Fibroblast of mammary gland (primary cell): Measurements from ENCODE around the gene GPX7.

ENCODE experiments used
- DNase-seq: peaks from one replicate; pipeline ENCODE4 v3.0.0-alpha.2; 2010; ENCODE audit warnings: low read depth
- H3K4me3 ChIP-seq: 2 replicates; pipeline ENCODE4 v1.5.1; 2011; ENCODE audit warnings: low read depth, mild to moderate bottlenecking, low read length, moderate library complexity; ENCODE audit not compliant: control insufficient read depth
- CTCF ChIP-seq: conservative IDR thresholded peaks from 2 replicates; pipeline ENCODE4 v1.5.1; 2011; ENCODE audit warnings: low read depth, low read length, inconsistent platforms; ENCODE audit not compliant: control insufficient read depth, insufficient read depth

GPX7 gene

DNA sequence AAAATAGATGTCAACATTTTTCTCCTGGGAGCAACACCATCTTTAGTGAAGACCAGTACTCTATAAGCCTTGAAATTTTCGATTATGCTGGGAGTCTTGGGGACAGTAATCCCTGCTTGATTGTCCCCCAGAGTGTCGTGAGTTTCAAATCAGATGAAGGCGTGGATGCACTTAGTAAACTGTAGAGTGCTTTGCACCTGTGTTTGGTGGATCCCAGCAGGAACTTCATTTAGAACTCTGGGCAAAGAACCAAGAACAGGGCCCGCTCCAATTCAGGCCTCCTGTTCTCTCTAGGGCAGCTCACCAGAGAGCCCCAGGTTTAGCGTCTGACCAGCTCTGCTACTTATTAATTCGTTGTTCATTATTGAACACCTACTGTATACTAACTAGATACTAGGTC, 1.5 kb downstream of the GPX7 start:
- no peak for TF ChIP-seq CTCF

DNA sequence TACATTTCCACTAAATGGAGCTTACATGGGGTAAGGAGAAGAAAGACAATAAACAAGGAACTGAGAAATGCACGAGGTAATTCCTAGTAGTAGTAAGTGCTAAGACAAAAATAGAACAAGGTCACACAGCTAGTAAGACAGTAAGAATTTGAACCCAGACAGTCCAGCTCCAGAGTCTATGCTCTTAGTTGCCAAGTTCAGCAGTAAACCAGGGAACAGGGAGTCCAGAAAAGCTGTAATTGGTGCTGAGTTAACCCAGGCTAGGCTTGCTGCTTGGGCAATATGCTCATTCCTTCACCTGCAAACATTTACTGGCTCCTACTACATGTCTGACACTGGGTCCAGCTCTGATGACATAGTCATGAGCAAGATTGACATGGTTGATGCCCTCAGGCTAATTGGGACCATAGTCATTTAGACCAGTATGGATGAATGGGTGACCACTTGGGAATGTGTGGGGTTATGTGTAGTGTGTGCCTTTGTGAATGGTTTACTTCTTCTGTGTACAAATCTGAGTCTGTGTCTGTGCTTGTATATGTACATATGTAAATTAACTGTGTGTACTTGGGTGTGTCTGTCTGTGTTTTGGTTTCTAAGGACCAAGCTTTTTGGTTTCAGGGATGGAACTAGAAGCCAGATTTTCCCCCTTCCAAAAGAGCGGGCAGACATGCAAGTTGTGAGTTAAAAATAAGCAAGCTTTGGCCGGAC, 2.0 kb downstream of the GPX7 start:
- no peak for TF ChIP-seq CTCF
- DNase-seq, result peak; percentile 14
- H3K4me3 ChIP-seq, result no peak overlapping the region

More for the DNA sequence above, 1.5 kb downstream of the GPX7 start:
- no peak overlapping the region for H3K4me3 ChIP-seq
- DNase-seq, result no peak

DNA sequence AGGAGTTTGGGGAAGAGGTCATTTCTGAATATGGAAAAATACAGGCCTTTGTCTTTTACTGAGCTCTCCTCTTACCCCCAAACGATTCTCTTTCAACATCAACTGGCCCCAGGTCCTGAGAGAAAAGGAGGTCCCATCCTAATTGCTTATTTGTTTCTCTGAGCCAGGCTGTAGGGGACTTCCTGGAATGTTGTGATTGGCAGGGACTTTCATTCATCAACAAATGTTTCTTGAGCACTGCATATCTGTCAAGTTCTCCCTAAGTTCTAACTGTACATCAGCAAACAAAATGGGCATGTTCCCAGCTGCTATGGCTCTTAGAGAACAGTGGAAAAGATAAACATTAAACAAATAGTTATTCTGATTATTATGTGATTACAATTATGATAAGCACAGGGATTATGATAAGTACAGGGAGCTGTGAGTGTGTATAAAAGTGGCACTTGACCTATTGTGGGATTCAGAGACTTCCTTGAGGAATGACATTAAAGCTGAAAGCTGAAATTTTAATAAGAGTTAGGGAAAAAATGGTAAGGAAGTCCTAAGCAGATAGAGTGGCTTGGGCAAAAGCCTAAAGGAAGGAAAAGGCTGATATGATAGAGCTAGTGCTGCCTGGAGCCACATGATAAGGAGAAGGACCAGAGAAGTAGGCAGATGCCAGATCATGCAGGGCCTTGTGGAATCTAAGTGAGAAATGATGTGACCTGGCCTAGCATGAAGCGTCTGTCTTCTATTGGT, 11.6 kb downstream of the GPX7 start:
- no peak for TF ChIP-seq CTCF
- no peak overlapping the region for H3K4me3 ChIP-seq
- no peak for DNase-seq

GRCh38 chr1:52614671-52615070, 12.5 kb downstream of the GPX7 start:
- H3K4me3 ChIP-seq, result no peak overlapping the region
- DNase-seq, result no peak
- TF ChIP-seq CTCF, result no peak

GRCh38 chr1:52615489-52616042, 13.4 kb downstream of the GPX7 start:
- no peak overlapping the region for H3K4me3 ChIP-seq
- no peak for TF ChIP-seq CTCF
- DNase-seq, result no peak

- DNase-seq, result no peak
- no peak for TF ChIP-seq CTCF
- no peak overlapping the region for H3K4me3 ChIP-seq
These were observed 19.8 kb downstream of the GPX7 start for GRCh38 chr1:52621950-52622349.
